Stimulated activated CD4-positive, alpha-beta T cell treated with anti-CD3 and anti-CD28 coated beads, TNF-alpha, amount 100 ng/mL, for 4 hours (primary cell): ENCODE measurements around the gene ANO3.

Source experiments
- DNase-seq, 3 experiments: peaks; one replicate each; pipeline ENCODE4 v3.0.0-alpha.2; 2020; ENCODE audit warnings: low read depth in 3 of 3

Gene ANO3

DNA sequence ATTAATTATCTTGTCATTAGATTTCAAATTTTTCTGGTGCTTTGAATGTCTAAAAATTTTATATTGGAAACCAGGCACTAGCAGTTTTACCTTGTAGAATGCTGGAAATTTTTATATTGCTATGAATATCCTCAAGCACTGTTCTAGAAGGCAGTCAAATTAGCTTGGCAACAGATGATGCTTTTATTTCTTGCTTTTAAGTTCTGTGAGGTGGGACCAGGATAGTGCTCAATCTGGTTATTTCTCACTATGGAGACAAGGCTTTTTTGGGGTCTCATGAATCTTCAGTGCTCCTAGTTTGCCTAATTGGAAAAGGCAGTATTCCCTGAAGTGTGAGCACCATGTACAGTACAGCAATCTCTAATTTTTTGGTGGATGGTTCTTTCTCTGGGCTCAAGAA lies 27.1 kb downstream of the ANO3 start:
- DNase-seq: no peak

- DNase-seq: no peak
These were observed 33.4 kb downstream of the ANO3 start for GRCh38 chr11:26365284-26365683.

GRCh38 chr11:26377619-26378018 lies 45.7 kb downstream of the ANO3 start:
- no peak for DNase-seq

GRCh38 chr11:26399336-26399735 lies 67.4 kb downstream of the ANO3 start:
- DNase-seq: no peak

- no peak for DNase-seq
These were observed 78.9 kb downstream of the ANO3 start for GRCh38 chr11:26410706-26411366.

- no peak for DNase-seq
These were observed 81.0 kb downstream of the ANO3 start for GRCh38 chr11:26412955-26413354.

GRCh38 chr11:26418386-26418912 lies 86.5 kb downstream of the ANO3 start:
- no peak for DNase-seq

DNA sequence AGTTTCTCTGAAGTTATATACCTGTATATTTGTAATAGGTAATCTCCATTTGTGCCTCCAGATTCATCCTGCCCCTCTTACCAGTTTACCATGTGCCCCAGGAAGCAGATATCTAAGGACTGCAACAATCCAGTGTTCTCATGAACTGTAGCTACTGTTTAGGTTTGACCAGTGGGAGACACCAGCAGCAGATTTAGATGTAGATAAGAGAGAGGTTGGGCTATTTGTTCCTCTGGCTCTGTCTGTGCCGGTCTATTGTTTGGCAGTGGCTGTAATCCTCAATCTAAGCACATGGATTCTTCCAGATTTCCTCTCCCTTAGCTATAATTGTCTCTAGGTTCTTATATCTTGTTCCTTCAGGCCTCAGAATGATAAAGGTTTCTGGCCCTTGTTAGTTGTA lies 88.4 kb downstream of the ANO3 start:
- no peak for DNase-seq

DNA sequence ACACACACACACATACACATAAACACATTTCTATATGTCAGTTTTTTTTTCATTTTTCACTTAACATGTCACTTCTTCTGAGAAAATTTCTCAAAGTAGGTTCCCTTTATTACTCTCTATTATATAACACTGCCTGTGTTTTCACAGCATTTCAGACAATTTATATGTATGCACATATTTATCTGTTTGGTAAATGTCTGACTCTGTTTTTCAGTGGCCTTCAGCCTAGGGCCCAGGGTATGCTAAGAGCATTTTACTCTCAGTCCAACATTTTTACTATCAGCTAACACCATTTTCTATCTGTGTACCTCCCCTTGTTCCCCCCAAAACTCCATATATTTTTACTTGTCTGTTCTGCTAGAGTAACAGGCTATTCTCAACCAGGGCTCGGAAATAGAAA lies 92.3 kb downstream of the ANO3 start:
- DNase-seq: no peak

DNA sequence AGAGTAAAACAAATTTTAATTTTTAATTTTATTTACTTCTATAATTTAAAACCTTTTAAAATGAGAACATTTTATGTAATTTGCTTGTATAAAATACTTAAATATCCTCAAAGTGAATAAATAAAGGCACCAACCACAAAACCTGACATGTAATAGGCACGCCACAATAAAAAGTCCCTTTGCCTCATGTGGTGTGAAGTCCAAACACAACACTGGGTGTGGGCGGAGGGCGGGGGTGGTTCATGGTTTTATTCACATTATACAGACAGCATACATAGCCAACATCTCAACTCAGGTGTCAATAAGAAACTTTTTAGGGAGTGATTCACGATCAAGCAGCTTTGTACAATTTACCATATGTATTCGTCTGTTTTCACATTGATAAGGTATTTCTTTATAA lies 107.9 kb downstream of the ANO3 start:
- DNase-seq: no peak

DNA sequence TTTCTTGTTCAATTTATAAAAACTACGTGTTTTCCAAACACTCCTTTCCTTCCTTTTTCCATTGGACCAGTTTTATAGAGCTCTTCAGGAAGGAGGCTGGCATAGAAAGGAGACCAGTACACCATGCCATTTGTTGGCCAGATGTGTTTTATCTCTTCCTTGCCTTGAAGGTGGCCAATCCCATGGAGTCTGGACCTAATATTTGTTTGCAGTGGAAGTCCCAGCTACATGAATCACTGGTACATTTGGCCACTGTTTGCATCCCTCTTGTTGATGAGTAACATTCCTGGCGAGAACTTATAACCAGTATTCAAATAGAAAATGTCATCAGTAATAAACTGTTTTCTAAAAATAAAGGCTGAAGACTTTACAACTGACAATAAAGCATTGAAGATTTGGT lies 110.2 kb downstream of the ANO3 start:
- DNase-seq: no peak

- no peak for DNase-seq
These were observed 111.7 kb downstream of the ANO3 start for GRCh38 chr11:26443617-26444016.

DNA sequence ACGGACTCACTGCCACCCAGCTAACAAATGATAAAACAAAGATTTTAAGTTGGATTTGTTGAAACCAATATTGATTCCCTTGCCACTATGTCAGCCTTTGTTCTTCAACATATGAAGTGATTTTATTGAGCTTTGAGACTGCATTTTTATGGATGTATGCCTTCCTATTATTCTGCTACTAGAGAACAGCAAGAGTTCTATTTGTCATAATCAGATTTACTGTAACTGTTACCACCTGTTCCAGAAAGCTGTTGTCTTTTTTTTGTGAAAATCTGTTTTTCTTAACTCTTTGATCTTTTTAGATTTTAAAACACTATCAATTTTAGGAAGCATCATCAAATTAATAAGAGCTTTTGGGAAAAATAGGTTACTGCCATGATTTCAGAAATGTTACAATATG lies 125.7 kb downstream of the ANO3 start:
- DNase-seq: no peak

- DNase-seq: no peak
These were observed 133.3 kb downstream of the ANO3 start for GRCh38 chr11:26465274-26465673.

GRCh38 chr11:26467506-26467905 lies 135.6 kb downstream of the ANO3 start:
- no peak for DNase-seq

- DNase-seq: no peak
These were observed 139.1 kb downstream of the ANO3 start for GRCh38 chr11:26470992-26471391.

GRCh38 chr11:26473216-26474194 lies 141.6 kb downstream of the ANO3 start:
- DNase-seq: no peak

DNA sequence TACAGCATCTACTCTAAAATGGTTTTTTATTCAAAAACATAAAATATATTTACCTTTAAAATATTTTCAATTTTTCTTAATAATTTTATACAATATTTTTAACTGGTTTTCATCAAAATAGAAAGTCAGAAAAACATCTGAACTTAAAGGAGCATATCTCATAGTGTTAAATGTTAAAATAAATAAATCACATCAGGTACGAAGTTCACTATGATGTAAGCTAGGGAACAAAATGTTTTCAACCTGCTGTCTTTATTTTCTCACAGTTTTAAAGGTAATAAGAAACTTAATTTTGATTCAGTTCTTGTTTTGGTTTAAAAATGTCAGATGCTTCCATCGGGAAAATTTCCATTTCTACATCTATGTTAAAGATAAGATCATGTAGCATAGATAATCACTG lies 142.5 kb downstream of the ANO3 start:
- no peak for DNase-seq

- DNase-seq: no peak
These were observed 145.5 kb downstream of the ANO3 start for GRCh38 chr11:26477396-26477795.

- no peak for DNase-seq
These were observed 146.8 kb downstream of the ANO3 start for GRCh38 chr11:26478710-26479109.

DNA sequence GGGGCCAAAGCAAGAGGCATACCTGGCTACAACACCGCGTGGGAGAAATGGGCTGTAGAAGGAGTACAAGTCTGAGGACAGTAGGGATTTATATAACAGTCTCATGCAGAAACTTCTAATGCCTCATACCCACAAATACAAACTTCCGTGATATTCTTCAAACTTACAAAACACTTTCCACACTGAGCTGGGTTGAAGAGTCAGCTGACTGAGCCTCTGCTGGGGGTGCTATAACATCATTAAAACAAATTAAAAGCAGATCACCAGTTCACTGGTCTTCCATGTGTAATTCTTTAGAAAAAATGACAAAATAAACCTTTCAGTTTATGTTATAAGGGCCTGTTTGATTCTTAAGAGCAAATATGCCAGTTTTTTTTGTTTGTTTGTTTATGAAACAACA lies 148.1 kb downstream of the ANO3 start:
- DNase-seq: no peak

- DNase-seq: no peak
These were observed 151.2 kb downstream of the ANO3 start for GRCh38 chr11:26483108-26483507.

DNA sequence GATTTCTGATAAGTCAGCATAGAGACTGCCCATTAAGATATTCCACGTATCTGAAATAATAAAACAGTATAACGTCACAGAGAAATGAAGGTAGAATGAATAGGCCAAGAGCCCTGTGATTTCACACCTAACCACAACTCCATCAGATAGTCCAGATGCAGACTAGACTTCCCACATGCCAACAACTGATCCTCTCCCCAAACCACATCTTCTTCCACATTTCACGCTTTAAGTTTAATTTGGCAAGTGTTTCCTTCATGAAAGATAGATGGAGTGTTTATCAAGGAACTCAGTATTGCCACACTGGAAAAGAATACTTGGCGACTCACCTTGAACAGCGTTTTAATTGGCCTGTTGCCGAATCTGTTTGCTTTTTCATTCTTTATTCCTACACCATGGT lies 158.6 kb downstream of the ANO3 start:
- DNase-seq: no peak
